Stimulated activated CD4-positive, alpha-beta T cell treated with anti-CD3 and anti-CD28 coated beads, Interleukin-4, amount 100 ng/mL, for 24 hours (primary cell): ENCODE results near the gene DDX39B.
"Not testable (repeated sequence)": the region's sequence is repeated elsewhere in the genome, so short reads cannot be mapped to it uniquely, and the experiment has no call there.

Experiments
- DNase-seq: peaks from one replicate; pipeline ENCODE4 v3.0.0-alpha.2; 2020

Gene DDX39B

DNA sequence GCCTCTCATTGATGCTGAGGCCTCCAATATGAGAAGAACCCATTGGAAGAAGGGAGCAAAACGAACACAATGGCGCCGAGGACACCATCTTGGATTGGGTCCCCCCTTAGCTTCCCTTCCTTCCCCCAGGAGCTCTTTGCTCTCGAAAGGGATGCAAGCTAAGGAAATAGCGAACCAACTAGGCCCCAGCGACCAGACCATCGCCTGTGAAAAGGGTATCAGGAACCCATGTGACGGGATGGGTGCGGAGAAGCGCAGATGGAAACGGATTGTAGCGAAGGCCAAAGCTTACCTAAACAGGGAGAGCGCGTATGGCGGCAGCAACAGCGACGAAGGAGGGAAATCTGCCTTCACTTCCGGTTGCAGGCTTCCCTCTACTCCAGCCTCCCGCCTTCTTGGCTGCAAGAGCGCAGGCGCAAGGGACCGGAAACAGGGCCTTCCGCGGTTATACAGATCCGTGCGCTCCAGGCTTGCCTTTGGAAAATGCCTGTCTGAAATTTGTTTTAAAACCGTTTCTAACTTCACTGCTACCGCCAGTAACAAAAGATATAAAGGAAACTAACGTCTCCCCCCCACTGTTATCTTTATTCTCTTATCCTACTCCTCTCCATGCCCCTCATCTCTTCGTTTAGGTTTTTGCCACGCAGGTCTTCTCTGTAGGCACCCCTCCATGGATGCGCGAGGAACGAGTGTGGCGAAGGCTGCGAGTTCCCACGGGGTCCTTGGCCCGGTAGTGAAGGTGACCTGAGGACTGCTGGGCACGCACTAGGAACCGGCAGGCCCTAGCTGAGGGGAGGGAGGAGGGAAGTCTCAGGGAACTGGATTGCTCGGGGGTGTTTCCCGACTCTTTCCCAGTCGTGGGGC lies at the start of gene DDX39B:
TSS of gene DDX39B (minus strand) at position 346 of the 864 bp plus-strand sequence. CDS start 1,471 bp downstream, outside the sequence.
- peak; percentile 96 for DNase-seq

DNA sequence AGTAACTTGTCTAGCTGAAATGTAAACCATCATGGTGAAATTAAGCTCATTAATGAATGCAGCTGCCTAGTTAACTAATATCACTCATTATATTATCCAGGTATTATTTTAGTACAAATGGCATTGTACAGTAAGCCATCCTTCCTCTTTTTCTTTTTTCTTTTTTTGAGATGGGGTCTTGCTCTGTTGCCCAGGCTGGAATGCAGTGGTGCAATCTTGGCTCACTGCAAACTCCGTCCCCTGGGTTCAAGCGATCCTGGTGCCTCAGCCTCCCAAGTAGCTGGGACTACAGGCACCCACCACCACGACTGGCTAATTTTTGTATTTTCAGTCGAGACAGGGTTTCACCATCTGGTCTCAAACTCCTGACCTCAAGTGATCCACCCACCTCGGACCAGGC lies 48.9 kb upstream of the DDX39B start:
- DNase-seq = not testable (repeated sequence)

DNA sequence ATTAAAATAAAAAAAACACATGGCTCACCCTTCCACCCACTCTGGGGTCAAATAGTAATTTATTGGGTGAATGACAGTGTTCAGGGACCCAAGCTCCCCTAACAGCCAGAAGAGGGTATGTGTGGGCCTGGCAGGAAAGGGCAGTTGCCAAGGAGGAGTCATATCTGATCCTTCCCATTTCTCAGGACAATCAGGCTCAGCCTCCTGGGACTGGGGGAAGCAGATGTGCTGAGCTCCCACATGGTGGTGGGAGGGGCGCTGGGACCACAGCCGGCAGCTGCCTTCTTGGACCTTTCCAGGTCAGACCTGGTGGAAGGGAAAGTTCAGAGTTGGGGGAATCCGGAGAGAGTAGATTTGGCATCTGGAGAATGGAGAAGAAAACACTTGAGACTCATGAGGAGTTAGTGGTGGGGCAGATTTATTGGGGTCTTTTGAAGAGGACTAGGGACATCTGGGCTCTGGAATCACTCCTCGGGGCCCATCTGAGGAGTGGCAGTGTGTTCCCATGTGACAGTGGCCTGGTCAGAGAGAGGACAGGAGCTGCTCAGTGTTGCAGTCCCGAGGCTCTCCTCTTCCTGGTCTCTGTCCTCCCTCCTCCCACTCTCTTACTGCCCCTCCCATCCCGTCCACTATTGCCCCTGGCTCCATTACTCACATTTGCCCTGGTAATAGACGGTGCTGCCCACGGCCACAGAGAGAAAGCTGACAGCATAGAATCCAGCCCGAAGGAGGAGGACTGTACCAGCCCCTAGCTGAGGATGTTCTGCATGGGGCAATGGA lies 47.3 kb upstream of the DDX39B start:
- DNase-seq = no peak

DNA sequence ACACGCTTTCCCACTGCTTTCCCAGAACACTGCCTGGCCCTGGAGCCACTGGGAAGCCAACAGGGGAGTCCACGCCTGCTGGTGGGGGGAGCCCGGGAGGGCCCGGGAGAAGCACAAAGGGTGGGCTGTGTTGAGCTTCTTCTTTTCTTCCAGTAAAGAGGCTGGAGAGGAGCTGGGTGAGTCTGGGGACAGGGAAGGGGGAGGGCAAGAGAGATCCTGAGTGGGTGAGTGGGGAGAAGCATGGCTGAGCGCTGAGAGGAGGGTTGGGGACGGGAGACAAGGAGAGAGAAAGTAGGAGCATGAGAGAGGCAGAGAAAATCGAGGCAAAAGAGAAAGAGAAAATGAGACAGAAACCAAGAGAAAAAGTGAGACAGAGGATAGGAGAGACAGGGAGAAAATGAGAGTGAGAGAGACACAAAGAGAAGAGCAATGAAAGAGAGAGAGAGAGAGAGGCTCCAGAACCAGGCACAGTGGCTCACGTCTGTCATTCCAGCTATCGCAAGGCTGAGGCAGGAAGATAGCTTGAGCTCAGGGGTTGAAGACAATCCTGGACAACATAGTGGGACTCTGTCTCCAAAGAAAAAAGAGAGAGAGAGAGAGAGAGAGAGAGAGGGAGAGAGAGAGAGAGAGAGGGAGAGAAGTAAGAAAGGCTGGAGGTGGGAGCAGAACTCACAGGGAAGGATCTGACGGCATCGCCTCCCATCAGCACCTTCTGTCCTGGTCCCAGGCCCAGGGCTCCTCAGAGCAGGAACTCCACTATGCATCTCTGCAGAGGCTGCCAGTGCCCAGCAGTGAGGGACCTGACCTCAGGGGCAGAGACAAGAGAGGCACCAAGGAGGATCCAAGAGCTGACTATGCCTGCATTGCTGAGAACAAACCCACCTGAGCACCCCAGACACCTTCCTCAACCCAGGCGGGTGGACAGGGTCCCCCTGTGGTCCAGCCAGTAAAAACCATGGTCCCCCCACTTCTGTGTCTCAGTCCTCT lies 46.3 kb upstream of the DDX39B start:
- no peak for DNase-seq

DNA sequence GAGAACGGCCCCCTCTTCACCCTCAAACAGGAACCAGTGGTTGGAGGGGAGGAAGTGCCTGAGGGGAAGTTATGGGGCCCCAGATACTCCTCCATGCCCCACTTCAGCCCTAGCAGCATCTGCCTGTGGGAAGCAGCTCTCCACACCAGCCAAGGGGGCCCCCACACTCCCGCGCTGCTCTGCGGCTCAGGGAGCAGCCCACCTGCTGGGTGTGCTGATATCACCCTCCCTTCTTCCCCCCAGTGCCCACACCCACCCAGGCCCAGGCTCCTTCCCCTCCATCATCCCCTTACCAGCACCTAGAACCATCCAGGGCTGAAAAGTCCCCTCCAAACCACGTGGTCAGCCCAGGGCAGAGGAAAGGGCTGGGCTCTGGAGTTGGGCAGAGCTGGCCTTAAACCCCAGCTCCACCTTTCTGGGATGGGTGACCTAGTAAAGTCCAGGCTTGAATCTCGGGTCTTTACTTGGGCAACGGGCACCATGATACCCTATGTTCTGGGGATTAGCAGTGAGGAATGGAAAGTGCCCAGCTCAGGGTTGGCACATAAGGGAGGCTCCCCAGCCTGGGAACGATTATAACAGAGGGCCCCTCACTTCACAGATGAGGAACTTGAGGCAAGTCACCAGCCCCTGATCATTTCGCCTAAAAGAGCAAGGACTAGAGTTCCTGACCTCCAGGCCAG lies 44.9 kb upstream of the DDX39B start:
- DNase-seq = no peak

DNA sequence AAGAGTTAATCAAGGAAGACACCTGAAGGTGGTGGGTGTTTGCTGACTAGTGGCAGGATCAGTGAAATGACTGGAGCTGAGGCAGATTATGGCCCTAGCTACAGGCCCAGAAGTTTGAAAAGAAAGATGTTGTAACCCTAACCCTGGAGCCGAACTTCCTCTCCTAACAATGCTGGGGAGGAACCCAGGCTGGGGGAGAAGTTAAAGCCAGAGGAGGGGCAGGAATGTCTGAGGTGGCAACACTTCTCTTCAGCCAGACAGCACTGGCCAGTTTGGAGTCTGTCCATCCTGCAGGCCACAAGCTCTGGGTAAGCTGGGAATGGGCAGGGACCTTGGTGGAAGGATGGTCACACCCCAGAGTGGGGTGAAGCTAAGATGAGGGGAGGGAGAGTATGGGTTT lies 44.2 kb upstream of the DDX39B start, which contains the start of gene LST1:
TSS of gene LST1 (plus strand) at position 270 of the 400 bp plus-strand sequence. CDS start 1,023 bp downstream, outside the sequence.
- DNase-seq = no peak

DNA sequence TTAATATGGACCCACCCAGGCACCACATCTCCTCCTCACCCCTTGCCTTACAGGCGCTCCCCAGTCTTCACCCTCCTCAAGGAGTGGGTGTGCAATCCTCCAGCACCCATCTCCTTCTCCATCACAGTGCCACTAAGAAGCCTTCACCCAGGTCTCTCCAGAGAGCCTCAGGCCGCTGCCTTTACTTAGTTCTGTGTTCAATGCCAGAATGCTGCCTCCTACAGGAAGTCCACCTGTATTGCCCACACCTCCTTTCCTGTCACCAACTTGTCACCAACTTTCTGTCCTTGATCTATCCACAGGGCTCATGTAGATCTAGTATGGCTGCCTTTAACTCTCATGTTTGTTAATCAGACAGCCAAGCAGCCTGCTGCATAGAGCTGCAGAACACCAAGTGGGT lies 43.7 kb upstream of the DDX39B start:
- DNase-seq = peak; percentile 49

DNA sequence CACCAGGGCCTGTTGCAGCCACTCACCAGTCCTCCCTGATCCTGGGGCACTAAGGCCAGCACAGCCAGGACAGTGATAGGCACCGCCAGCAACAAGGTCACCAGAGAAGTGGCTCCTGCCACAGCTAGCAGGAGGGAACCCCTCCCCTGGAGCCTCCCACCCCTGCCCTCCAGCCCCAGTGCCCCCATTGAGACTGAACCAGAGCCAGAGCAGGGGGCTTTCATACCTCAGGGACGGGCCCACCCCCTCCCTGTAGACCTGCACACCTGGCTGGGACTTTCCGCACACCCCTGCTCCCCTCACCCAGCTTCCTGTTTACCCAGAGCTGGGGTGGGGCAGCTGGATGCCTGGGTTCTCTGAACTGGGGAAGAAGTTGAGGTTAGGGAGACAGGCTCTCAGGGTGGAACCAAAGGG lies 40.4 kb upstream of the DDX39B start, which contains the start of gene LTB:
TSS of gene LTB (minus strand) at position 195 of the 414 bp plus-strand sequence. CDS start at position 188, 7 bp downstream.
- peak; percentile 48 for DNase-seq

DNA sequence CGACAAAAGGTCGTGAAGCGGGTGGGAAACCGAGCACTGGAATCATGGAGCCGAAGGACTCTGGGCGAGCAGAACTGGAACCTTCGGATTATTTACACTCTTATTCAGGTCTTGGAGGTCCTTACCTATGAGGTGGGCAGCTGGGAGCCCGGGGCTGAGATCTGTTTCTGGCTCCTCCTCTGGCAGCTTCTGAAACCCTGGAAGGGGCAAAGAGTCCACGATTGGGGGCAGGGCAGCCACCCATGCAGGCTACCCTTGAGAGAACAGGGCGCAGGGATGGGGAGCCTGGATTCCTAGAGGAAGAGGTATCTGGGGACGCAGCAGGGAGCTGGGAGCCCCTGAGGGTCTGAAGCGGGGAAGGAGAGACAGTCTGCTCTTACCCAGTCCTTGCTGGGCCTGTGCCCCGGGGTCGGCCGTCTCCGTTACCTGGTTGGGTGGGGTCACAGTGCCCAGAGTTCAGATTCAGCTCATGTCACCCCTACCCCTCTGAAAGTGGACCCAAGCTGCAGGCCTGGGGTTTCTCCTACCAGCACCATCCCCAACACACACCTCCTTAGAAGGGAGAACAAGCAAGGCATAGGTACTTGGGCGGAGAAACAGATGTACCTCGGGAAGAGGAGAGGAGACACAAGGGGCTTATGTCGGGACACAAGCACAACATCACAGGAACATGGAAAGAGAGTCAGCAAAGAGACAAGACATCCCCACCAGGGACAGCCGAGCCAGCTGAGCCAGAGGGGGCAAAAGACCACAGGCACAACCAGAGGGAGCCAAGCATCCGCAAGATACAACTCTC lies 39.8 kb upstream of the DDX39B start:
- no peak for DNase-seq

DNA sequence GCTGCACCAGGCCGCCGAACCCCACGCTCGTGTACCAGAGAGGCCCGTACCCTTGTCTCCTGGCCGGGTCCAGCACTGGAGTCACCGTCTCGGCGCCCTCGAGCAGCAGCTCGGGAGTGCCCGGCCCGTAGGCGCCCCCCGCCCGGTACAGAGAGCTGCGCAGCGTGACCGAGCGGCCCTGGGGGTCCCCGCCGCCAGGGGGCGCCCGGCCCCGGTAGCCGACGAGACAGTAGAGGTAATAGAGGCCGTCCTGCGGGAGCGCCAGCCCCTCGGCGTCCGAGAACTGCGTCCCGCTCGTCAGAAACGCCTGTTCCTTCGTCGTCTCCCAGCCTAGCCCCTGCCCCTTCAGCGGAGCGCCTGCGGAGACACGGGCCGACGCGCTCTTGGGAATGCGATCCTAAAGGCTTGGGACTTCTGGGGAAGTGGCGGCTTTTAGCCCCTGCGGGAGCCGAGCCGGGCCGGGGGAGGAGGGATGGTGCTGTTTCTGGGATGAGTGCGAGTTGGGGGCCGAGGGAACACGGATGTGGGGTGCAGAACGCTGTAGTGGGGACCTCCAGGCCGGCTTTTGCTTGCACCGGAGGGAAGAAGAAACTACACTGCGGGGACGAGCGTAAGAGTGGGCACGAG lies 39.1 kb upstream of the DDX39B start:
- DNase-seq = peak; percentile 88

DNA sequence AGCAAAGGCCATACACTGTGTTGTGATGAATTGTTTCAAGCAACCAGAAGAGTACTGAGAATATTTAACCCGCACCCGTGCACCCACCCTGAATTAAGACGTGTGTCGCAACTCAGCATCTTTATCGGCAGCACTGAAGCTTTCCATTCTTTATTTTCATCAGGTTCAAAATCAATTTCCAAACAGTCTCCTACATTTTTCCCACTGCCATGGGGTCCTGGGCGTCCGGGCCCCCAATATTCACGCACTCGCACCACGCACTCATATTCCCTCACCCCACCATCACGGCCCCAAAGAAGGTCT lies 38.6 kb upstream of the DDX39B start:
- no peak for DNase-seq

DNA sequence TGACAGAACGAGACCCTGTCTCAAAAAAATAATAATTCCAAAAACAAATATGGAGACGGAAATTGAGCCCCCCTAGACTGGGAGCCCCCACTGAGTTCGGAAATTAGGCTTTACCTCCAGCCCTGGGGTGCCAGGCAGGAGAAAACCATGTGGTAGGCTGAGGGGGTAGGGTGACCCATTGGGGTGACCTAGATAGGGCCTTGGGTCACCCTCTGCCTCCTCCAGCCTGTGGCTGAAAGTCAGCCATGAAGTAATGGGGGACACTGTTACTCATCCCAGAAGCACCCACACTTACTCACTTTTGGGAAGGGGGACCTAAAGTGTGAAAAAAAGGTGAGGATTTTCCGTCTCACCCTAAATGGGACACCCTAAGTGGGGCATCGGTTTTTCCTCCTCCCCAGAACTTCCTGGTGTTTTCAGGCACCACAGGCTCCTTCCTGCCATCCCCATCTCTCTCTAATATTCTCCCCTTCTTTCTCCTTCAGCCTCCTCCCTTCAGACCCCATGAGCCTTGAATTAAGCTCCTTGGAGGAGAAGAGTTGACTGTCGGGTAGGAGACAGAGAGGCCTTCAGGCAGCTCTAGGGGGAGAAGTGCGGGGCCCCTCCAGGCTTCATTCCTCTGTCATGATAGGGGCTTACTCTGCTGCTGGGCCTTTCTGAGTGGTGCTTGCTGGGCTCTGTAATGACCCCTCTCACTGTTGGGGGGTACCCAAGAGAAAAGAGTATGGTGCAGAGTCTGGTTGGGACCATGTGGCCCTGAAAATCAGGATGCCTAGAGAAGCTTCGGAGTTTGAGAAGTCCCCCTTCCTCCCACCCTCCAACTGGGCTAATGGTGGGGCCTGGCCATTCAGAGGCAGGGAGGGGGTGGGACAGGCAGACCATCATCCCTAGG lies 38.0 kb upstream of the DDX39B start:
- DNase-seq = no peak

DNA sequence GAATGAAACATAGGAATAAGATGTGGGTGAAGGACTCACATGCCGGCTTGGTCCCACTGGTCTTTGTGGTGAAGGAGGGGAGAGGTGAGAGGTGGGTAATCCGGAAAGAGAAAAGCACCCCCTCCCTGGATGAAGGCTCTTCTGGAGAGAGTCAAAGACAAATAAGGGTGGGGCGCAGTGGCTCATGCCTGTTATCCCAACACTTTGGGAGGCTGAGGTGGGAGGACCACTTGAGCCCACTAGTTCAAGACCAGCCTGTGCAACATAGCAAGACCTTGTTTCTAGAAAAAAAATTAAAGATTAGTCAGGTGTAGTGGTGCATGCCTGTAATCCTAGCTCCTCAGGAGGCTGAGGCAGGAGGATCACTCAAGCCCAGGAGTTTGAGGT lies 37.3 kb upstream of the DDX39B start:
- DNase-seq = no peak

DNA sequence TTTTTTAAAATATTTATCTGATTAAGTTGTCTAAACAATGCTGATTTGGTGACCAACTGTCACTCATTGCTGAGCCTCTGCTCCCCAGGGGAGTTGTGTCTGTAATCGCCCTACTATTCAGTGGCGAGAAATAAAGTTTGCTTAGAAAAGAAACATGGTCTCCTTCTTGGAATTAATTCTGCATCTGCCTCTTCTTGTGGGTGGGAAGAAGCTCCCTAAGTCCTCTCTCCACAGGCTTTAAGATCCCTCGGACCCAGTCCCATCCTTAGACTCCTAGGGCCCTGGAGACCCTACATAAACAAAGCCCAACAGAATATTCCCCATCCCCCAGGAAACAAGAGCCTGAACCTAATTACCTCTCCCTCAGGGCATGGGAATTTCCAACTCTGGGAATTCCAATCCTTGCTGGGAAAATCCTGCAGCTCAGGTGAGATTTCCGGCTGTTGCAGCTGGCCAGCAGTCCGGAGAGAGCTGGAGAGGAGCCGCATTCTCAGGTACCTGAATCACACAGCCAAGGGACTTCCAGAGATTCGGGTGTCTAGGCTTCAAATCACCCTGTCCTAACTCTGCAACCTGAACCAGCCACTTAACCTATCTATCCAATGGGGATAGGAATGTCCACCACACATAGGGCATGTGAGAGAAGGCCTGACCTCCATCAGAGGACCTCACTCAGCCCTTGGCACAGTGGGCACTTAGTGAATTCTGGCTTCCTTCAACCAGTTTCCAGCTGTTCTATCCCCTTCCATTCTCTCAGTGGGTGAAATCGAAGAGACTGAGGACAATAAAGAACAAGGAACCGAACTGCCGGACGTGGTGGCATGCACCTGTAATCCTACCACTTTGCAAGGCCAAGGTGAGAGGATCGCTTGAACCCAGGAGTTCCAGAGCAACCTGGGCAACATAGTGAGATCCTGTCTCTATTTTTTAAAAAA lies 36.6 kb upstream of the DDX39B start:
- no peak for DNase-seq

DNA sequence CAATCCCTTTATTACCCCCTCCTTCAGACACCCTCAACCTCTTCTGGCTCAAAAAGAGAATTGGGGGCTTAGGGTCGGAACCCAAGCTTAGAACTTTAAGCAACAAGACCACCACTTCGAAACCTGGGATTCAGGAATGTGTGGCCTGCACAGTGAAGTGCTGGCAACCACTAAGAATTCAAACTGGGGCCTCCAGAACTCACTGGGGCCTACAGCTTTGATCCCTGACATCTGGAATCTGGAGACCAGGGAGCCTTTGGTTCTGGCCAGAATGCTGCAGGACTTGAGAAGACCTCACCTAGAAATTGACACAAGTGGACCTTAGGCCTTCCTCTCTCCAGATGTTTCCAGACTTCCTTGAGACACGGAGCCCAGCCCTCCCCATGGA lies 35.8 kb upstream of the DDX39B start:
- DNase-seq = no peak

DNA sequence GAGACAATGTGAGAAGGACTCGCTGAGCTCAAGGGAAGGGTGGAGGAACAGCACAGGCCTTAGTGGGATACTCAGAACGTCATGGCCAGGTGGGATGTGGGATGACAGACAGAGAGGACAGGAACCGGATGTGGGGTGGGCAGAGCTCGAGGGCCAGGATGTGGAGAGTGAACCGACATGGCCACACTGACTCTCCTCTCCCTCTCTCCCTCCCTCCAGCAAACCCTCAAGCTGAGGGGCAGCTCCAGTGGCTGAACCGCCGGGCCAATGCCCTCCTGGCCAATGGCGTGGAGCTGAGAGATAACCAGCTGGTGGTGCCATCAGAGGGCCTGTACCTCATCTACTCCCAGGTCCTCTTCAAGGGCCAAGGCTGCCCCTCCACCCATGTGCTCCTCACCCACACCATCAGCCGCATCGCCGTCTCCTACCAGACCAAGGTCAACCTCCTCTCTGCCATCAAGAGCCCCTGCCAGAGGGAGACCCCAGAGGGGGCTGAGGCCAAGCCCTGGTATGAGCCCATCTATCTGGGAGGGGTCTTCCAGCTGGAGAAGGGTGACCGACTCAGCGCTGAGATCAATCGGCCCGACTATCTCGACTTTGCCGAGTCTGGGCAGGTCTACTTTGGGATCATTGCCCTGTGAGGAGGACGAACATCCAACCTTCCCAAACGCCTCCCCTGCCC lies 35.2 kb upstream of the DDX39B start:
- DNase-seq = peak; percentile 55

DNA sequence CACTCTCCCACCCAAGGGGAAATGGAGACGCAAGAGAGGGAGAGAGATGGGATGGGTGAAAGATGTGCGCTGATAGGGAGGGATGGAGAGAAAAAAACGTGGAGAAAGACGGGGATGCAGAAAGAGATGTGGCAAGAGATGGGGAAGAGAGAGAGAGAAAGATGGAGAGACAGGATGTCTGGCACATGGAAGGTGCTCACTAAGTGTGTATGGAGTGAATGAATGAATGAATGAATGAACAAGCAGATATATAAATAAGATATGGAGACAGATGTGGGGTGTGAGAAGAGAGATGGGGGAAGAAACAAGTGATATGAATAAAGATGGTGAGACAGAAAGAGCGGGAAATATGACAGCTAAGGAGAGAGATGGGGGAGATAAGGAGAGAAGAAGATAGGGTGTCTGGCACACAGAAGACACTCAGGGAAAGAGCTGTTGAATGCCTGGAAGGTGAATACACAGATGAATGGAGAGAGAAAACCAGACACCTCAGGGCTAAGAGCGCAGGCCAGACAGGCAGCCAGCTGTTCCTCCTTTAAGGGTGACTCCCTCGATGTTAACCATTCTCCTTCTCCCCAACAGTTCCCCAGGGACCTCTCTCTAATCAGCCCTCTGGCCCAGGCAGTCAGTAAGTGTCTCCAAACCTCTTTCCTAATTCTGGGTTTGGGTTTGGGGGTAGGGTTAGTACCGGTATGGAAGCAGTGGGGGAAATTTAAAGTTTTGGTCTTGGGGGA lies 34.3 kb upstream of the DDX39B start:
- no peak for DNase-seq
